ENCODE data around the gene CDH15.

The CDH15 gene

GRCh38 chr16:89156740-89157645, 14.6 kb upstream of the CDH15 start:
- H3K4me3 ChIP-seq: no peak overlapping the region
- DNase-seq: no peak
- peaks cover 4 to 12% (median 6%) of the 10 kb centered on the region in 3 donors for H3K36me3 ChIP-seq
- H3K9me3 ChIP-seq: no peaks in the 10 kb centered on the region
- H3K4me1 ChIP-seq: peaks cover 0 to 29% (median 18%) of the 10 kb centered on the region in 4 donors
- intact Hi-C loops (cut with DNase I; ENCODE audit: low total_unique reads): no loop called here
- peaks cover 0 to 15% of the 10 kb centered on the region in 2 donors for H3K27me3 ChIP-seq
- TF ChIP-seq CTCF (IDR thresholded peaks at IDR 0.05): no peak
- H3K27ac ChIP-seq: no peak overlapping the region

GRCh38 chr16:89157778-89158177, 13.8 kb upstream of the CDH15 start:
- intact Hi-C loops (cut with DNase I; ENCODE audit: low total_unique reads): no loop called here
- DNase-seq: no peak
- H3K36me3 ChIP-seq: peaks cover 0 to 4% (median 0%) of the 10 kb centered on the region in 3 donors
- peaks cover 0 to 23% of the 10 kb centered on the region in 2 donors for H3K27me3 ChIP-seq
- no peak for TF ChIP-seq CTCF (IDR thresholded peaks at IDR 0.05)
- H3K9me3 ChIP-seq: no peaks in the 10 kb centered on the region
- no peak overlapping the region for H3K4me3 ChIP-seq
- no peak overlapping the region for H3K27ac ChIP-seq
- H3K4me1 ChIP-seq: peaks cover 0 to 29% (median 18%) of the 10 kb centered on the region in 4 donors

- peaks cover 0 to 34% of the 10 kb centered on the region in 2 donors for H3K27me3 ChIP-seq
Measured at GRCh38 chr16:89159066-89159849, 12.3 kb upstream of the CDH15 start.

GRCh38 chr16:89159850-89160354, 11.6 kb upstream of the CDH15 start:
- no peak for DNase-seq
- Histone ChIP-seq H3K4me3 (no peak overlapping the region), H3K4me1 (peaks cover 0 to 21% (median 12%) of the 10 kb centered on the region in 4 donors), H3K36me3 (no peaks in the 10 kb centered on the region), H3K27ac (no peak overlapping the region), H3K9me3 (no peaks in the 10 kb centered on the region), H3K27me3 (peaks cover 0 to 41% of the 10 kb centered on the region in 2 donors)
- TF ChIP-seq CTCF (IDR thresholded peaks at IDR 0.05): no peak
- intact Hi-C loops (cut with DNase I; ENCODE audit: low total_unique reads): no loop called here

More at GRCh38 chr16:89159066-89159849, 12.3 kb upstream of the CDH15 start:
- peaks cover 0 to 28% (median 18%) of the 10 kb centered on the region in 4 donors for H3K4me1 ChIP-seq
- intact Hi-C loops (cut with DNase I; ENCODE audit: low total_unique reads): no loop called here
- H3K4me3 ChIP-seq: no peak overlapping the region
- no peak for TF ChIP-seq CTCF (IDR thresholded peaks at IDR 0.05)
- no peaks in the 10 kb centered on the region for H3K36me3 ChIP-seq
- H3K9me3 ChIP-seq: no peaks in the 10 kb centered on the region
- DNase-seq: no peak
- no peak overlapping the region for H3K27ac ChIP-seq

- Histone ChIP-seq H3K27ac (no peak overlapping the region), H3K36me3 (no peaks in the 10 kb centered on the region), H3K27me3 (peaks cover 0 to 50% of the 10 kb centered on the region in 2 donors), H3K9me3 (no peaks in the 10 kb centered on the region), H3K4me3 (no peak overlapping the region), H3K4me1 (peaks cover 0 to 10% (median 3%) of the 10 kb centered on the region in 4 donors)
- no peak for TF ChIP-seq CTCF (IDR thresholded peaks at IDR 0.05)
- DNase-seq: no peak
- intact Hi-C loops (cut with DNase I; ENCODE audit: low total_unique reads): no loop called here
Measured at GRCh38 chr16:89160977-89161701, 10.4 kb upstream of the CDH15 start.
